C4-2B (cell line): ENCODE measurements around the gene S100A16.
"Not testable (repeated sequence)": the region's sequence is repeated elsewhere in the genome, so short reads cannot be mapped to it uniquely, and the experiment has no call there.

Experiments
- CTCF ChIP-seq: fragments of 450-650 bp; conservative IDR thresholded peaks from 2 replicates; pipeline ENCODE4 v1.5.1; 2017; ENCODE audit warnings: mild to moderate bottlenecking
- ZFX ChIP-seq: fragments of 450-650 bp; IDR thresholded peaks from 2 replicates; pipeline ENCODE4 v1.6.1; 2017

- not testable (repeated sequence) for TF ChIP-seq CTCF, ZFX
Observed at GRCh38 chr1:153575497-153575896, 37.4 kb downstream of the S100A16 start.
